Measurements from ENCODE around the gene PCDHB12. TPM values are rescaled to one million over a fixed set of nuclear protein-coding genes. Genes with fewer than 3 reads are reported as not detected.
A peak's percentile ranks its signal among the peaks of the same experiment; 100 is the strongest.
"Not testable (repeated sequence)": the region's sequence is repeated elsewhere in the genome, so short reads cannot be mapped to it uniquely, and the experiment has no call there.

PCDHB12 gene
- total RNA-seq, 1 donor from 2014 or later, result 0.68 TPM

GRCh38 chr5:141210281-141210680, 1.8 kb downstream of the PCDHB12 start:
- not testable (repeated sequence) for DNase-seq

GRCh38 chr5:141210849-141211248, 2.3 kb downstream of the PCDHB12 start:
- DNase-seq, result not testable (repeated sequence)

- DNase-seq, result peak; percentile 75
These were observed 5.3 kb downstream of the PCDHB12 start, which contains the start of gene PCDHB13 for GRCh38 chr5:141213656-141214339. PCDHB13 (plus strand) TSS chr5:141213919; CDS start chr5:141214124, 205 bp downstream.

- DNase-seq, result not testable (repeated sequence)
These were observed 6.1 kb downstream of the PCDHB12 start for GRCh38 chr5:141214583-141214982.

GRCh38 chr5:141215504-141215903, 7.0 kb downstream of the PCDHB12 start:
- DNase-seq, result not testable (repeated sequence)

- not testable (repeated sequence) for DNase-seq
These were observed 7.5 kb downstream of the PCDHB12 start for GRCh38 chr5:141216035-141216434.

- DNase-seq, result peak; percentile 60
These were observed 14.7 kb downstream of the PCDHB12 start, which contains the start of gene PCDHB14 for GRCh38 chr5:141223112-141223783. PCDHB14 (plus strand) TSS chr5:141223343; CDS start chr5:141223506, 163 bp downstream.

GRCh38 chr5:141224844-141225243, 16.3 kb downstream of the PCDHB12 start:
- DNase-seq, result not testable (repeated sequence)

GRCh38 chr5:141225421-141225820, 16.9 kb downstream of the PCDHB12 start:
- not testable (repeated sequence) for DNase-seq

- DNase-seq, result peak; percentile 39
These were observed 25.7 kb downstream of the PCDHB12 start for GRCh38 chr5:141234109-141234667.

- DNase-seq, result not testable (repeated sequence)
These were observed 27.4 kb downstream of the PCDHB12 start for GRCh38 chr5:141235922-141236321.

- no peak for DNase-seq
These were observed 28.2 kb downstream of the PCDHB12 start for GRCh38 chr5:141236516-141237313.

- no peak for DNase-seq
These were observed 33.0 kb downstream of the PCDHB12 start for GRCh38 chr5:141241496-141241895.

GRCh38 chr5:141245250-141245717, 36.8 kb downstream of the PCDHB12 start, which contains the start of gene PCDHB15:
PCDHB15 (plus strand) TSS chr5:141245395; CDS start chr5:141245579, 184 bp downstream.
- peak; percentile 29 for DNase-seq

GRCh38 chr5:141246971-141247370, 38.5 kb downstream of the PCDHB12 start:
- not testable (repeated sequence) for DNase-seq

- not testable (repeated sequence) for DNase-seq
These were observed 38.9 kb downstream of the PCDHB12 start for GRCh38 chr5:141247434-141247833.

- DNase-seq, result no peak
These were observed 42.1 kb downstream of the PCDHB12 start for GRCh38 chr5:141250576-141250975.

GRCh38 chr5:141258464-141258863, 49.9 kb downstream of the PCDHB12 start:
- DNase-seq, result no peak

GRCh38 chr5:141258948-141259347, 50.4 kb downstream of the PCDHB12 start:
- DNase-seq, result no peak

- DNase-seq, result peak; percentile 18
These were observed 52.1 kb downstream of the PCDHB12 start for GRCh38 chr5:141260458-141261237.

- DNase-seq, result no peak
These were observed 52.7 kb downstream of the PCDHB12 start for GRCh38 chr5:141261238-141261546.
